Testis (tissue), 2 donors: ENCODE results near the gene TMEM126A.

ENCODE experiments used
- POLR2A ChIP-seq: fragments of 450-650 bp; IDR thresholded peaks from one replicate; pipeline ENCODE4 v1.6.1; 2017; ENCODE audit warnings: antibody characterized with exemption, mild to moderate bottlenecking, moderate library complexity
- TF ChIP-seq, protein P1 (sequence below), 3 experiments: fragments of 450-650 bp in 2 of 3; fragments of 200-600 bp in 1 of 3; sonication (generic) in 1 of 3; IDR thresholded peaks; one replicate each; pipeline ENCODE4 v1.5.1; 2016 to 2019; ENCODE audit warnings: antibody characterized with exemption in 3 of 3, mild to moderate bottlenecking in 2 of 3, moderate library complexity in 1 of 3

- TF ChIP-seq, protein P1, sequence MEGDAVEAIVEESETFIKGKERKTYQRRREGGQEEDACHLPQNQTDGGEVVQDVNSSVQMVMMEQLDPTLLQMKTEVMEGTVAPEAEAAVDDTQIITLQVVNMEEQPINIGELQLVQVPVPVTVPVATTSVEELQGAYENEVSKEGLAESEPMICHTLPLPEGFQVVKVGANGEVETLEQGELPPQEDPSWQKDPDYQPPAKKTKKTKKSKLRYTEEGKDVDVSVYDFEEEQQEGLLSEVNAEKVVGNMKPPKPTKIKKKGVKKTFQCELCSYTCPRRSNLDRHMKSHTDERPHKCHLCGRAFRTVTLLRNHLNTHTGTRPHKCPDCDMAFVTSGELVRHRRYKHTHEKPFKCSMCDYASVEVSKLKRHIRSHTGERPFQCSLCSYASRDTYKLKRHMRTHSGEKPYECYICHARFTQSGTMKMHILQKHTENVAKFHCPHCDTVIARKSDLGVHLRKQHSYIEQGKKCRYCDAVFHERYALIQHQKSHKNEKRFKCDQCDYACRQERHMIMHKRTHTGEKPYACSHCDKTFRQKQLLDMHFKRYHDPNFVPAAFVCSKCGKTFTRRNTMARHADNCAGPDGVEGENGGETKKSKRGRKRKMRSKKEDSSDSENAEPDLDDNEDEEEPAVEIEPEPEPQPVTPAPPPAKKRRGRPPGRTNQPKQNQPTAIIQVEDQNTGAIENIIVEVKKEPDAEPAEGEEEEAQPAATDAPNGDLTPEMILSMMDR (IDR thresholded peaks at IDR 0.05) = no peak
- no peak for TF ChIP-seq POLR2A
Measured at GRCh38 chr11:85699957-85700741, 52.4 kb downstream of the TMEM126A start.
